Measurements from ENCODE around the gene TMEM255B. TPM values are rescaled to one million over a fixed set of nuclear protein-coding genes. Genes with fewer than 3 reads are reported as not detected.
"Not testable (repeated sequence)": the region's sequence is repeated elsewhere in the genome, so short reads cannot be mapped to it uniquely, and the experiment has no call there.

The TMEM255B gene
- total and polyA plus RNA-seq, 11 donors = 1.4 to 20.3 (median 4.4) TPM

DNA sequence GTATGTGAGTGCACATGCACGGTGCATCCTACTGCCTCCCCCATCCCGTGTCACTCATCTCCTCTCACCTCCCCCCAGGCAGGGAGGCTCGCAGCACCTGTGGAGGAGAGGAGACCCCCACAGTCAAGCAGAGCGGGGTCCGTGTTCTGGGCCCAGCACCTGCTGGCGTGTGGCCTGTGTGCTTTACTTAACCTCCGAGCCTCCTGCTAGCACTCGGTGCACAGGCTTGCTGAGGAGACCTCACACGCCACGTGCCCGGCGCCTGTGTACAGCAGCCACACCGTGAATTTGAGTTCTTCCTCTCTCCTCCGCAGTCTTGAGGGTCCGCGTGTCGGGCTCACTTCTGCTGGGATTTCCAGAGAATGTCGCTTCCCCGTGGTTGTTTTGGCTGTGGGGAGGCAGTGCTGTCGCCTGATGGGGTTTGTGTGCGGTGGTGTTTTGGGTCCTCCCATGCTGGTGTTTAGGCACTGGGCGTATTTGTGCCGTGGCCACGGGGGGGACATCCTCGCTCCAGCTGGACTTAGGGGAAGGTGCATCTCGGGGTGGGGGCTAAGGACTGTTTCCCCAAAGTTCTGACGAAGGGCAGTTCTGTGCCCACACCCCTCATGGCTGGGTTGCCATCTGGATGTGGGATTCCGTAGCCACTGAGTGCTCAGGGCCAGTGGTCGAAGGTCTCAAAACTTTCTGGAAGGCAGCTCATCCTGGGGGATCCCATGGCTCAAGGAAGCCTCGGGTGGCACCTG lies 34.8 kb upstream of the TMEM255B start:
- no peaks in the 10 kb centered on the region for H3K9me3 ChIP-seq
- H3K36me3 ChIP-seq = no peaks in the 10 kb centered on the region
- no peaks in the 10 kb centered on the region for H3K27me3 ChIP-seq
- intact Hi-C loops (cut with DNase I) = no loop called here
- peak overlapping the region in 11 of 12 donors; percentile 27 to 75 (median 53) for H3K4me3 ChIP-seq
- H3K4me1 ChIP-seq = peaks cover 0 to 26% (median 4%) of the 10 kb centered on the region in 12 donors
- ATAC-seq (peak in 2 of 4 donors; percentile 11 to 19), DNase-seq (peak in 1 of 5 donors; percentile 57)
- WGBS, 4 donors = 69 to 79% (median 78%) methylated on average over 25 to 30 of the region's 30 CpGs
- TF ChIP-seq, protein P1, sequence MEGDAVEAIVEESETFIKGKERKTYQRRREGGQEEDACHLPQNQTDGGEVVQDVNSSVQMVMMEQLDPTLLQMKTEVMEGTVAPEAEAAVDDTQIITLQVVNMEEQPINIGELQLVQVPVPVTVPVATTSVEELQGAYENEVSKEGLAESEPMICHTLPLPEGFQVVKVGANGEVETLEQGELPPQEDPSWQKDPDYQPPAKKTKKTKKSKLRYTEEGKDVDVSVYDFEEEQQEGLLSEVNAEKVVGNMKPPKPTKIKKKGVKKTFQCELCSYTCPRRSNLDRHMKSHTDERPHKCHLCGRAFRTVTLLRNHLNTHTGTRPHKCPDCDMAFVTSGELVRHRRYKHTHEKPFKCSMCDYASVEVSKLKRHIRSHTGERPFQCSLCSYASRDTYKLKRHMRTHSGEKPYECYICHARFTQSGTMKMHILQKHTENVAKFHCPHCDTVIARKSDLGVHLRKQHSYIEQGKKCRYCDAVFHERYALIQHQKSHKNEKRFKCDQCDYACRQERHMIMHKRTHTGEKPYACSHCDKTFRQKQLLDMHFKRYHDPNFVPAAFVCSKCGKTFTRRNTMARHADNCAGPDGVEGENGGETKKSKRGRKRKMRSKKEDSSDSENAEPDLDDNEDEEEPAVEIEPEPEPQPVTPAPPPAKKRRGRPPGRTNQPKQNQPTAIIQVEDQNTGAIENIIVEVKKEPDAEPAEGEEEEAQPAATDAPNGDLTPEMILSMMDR (IDR thresholded peaks at IDR 0.05) = no peak
- H3K27ac ChIP-seq = peak overlapping the region in 10 of 12 donors; percentile 44 to 90 (median 82)

DNA sequence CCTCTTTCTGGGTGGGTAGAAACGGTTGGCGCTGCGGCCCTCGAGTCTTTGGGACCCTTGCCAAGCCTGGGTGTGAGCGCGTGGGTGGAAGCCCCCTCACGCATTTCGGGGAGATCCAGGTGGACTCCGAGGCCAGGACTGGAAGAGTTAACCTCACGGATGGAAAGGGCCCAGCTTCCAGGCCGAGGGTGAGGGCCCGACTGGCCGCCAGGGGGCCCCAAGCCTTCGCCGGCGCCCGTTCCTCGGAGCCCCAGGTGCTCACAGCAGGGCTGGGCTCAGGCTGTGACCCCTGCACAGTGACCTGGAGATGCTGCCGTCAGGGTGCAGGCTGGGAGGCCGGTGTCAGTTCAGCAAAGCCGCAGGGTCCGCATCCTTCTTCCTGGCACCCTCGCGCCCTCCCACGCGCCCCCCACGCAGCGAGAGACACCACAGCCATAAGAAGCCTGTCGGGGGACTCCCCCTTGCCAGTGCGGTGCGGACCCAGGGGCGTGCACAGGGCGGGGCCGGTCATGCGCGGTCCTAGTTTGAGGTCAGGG lies 34.2 kb upstream of the TMEM255B start:
- TF ChIP-seq POLR2A (IDR thresholded peaks at IDR 0.05) = peak in 1 of 2 donors; percentile 36
- TF ChIP-seq, protein P1 (IDR thresholded peaks at IDR 0.05) = peak; percentile 76 to 91 (median 82)
- DNase-seq = peak; percentile 81 to 92 (median 83)
- peaks cover 0 to 33% (median 4%) of the 10 kb centered on the region in 12 donors for H3K4me1 ChIP-seq
- intact Hi-C loops (cut with DNase I) = no loop called here
- H3K4me3 ChIP-seq = peak overlapping the region; percentile 2 to 75 (median 53)
- peak; percentile 87 to 94 (median 90) for ATAC-seq
- H3K36me3 ChIP-seq = no peaks in the 10 kb centered on the region
- no peaks in the 10 kb centered on the region for H3K9me3 ChIP-seq
- WGBS, 4 donors = 1 to 3% (median 2%) methylated on average over 12 to 36 of the region's 36 CpGs
- no peaks in the 10 kb centered on the region for H3K27me3 ChIP-seq
- H3K27ac ChIP-seq = peak overlapping the region in 11 of 12 donors; percentile 44 to 90 (median 82)

DNA sequence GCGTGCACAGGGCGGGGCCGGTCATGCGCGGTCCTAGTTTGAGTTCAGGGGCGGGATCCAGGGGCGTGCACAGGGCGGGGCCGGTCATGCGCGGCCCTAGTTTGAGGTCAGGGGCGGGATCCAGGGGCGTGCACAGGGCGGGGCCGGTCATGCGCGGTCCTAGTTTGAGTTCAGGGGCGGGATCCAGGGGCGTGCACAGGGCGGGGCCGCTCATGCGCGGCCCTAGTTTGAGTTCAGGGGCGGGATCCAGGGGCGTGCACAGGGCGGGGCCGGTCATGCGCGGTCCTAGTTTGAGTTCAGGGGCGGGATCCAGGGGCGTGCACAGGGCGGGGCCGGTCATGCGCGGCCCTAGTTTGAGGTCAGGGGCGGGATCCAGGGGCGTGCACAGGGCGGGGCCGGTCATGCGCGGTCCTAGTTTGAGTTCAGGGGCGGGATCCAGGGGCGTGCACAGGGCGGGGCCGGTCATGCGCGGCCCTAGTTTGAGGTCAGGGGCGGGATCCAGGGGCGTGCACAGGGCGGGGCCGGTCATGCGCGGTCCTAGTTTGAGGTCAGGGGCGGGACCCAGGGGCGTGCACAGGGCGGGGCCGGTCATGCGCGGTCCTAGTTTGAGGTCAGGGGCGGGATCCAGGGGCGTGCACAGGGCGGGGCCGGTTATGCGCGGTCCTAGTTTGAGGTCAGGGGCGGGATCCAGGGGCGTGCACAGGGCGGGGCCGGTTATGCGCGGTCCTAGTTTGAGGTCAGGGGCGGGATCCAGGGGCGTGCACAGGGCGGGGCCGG lies 33.5 kb upstream of the TMEM255B start:
- ATAC-seq; H3K9me3 ChIP-seq; H3K27me3 ChIP-seq; intact Hi-C loops (cut with DNase I); H3K36me3 ChIP-seq: not testable (repeated sequence)
- peak overlapping the region in 9 of 12 donors; percentile 27 to 75 (median 53) for H3K4me3 ChIP-seq
- DNase-seq = peak; percentile 47 to 85 (median 65)
- peaks cover 0 to 35% (median 4%) of the 10 kb centered on the region in 12 donors for H3K4me1 ChIP-seq
- 2 to 4% methylated on average over 29 to 45 of the region's 75 CpGs; no CpG with 5 or more reads in 2 of the 4 donors for WGBS, 4 donors
- peak overlapping the region in 5 of 12 donors; percentile 64 to 89 (median 83) for H3K27ac ChIP-seq

DNA sequence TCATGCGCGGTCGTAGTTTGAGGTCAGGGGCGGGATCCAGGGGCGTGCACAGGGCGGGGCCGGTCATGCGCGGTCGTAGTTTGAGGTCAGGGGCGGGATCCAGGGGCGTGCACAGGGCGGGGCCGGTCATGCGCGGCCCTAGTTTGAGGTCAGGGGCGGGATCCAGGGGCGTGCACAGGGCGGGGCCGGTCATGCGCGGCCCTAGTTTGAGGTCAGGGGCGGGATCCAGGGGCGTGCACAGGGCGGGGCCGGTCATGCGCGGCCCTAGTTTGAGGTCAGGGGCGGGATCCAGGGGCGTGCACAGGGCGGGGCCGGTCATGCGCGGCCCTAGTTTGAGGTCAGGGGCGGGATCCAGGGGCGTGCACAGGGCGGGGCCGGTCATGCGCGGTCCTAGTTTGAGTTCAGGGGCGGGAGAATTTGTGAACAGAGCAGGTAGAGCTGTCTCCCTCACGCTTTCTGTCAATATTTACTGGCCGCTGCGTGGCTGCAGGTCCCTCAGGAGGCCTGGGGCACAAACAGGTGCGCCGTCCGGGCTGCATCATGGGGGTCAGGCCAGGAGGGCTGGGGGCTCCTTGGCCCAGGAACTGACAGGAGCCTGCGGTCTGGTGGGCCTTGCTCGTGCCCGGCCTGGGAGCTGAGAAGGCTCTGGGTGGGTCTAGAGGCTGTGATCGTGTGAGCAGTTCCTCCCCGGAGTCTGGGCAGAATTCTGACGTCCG lies 32.8 kb upstream of the TMEM255B start:
- Histone ChIP-seq H3K27ac (peak overlapping the region in 10 of 12 donors; percentile 41 to 86 (median 72)), H3K4me1 (peaks cover 0 to 35% (median 4%) of the 10 kb centered on the region in 12 donors), H3K4me3 (peak overlapping the region in 11 of 12 donors; percentile 24 to 59 (median 48))
- whole genome bisulfite sequencing, 4 donors = 27 to 67% (median 45%) methylated on average over 9 to 36 of the region's 54 CpGs
- peak; percentile 12 to 30 (median 28) for ATAC-seq
- peak in 2 of 5 donors; percentile 39 to 64 for DNase-seq
- H3K27me3 ChIP-seq; H3K9me3 ChIP-seq; intact Hi-C loops (cut with DNase I); H3K36me3 ChIP-seq: not testable (repeated sequence)
